ENCODE measurements around the gene CRHR1.

DNA sequence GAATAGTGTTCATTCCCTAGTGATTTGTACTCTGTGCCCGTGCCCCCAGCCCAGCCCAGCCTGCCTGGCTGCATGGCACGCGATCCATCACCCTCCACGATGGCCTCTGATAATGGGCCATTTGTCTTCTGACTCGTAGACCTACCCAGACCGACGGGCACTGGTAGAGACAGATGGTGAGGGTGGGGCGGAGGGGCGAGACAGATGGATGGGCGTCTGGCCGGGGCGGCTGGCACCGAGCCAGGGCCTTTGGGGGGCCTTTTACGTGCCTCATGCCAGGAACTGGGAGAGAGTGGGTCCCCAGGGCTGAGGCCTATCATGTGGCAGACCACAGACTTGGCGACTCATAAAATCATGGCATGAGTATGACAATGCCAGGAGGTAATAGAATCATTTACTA, 25.4 kb downstream of the CRHR1 start:
- TF ChIP-seq POLR2A (IDR thresholded peaks at IDR 0.05) (no peak), CTCF (IDR thresholded peaks at IDR 0.05 in 8 of 11, conservative IDR thresholded peaks at IDR 0.05 in 3 of 11) (no peak), POLR2AphosphoS5 (IDR thresholded peaks at IDR 0.05) (no peak)

Data from spleen (tissue), 7 donors.